ENCODE measurements around the gene ANKRD9.
"Not testable (repeated sequence)": the region's sequence is repeated elsewhere in the genome, so short reads cannot be mapped to it uniquely, and the experiment has no call there.

Gene ANKRD9, protein sequence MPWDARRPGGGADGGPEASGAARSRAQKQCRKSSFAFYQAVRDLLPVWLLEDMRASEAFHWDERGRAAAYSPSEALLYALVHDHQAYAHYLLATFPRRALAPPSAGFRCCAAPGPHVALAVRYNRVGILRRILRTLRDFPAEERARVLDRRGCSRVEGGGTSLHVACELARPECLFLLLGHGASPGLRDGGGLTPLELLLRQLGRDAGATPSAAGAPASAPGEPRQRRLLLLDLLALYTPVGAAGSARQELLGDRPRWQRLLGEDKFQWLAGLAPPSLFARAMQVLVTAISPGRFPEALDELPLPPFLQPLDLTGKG

DNA sequence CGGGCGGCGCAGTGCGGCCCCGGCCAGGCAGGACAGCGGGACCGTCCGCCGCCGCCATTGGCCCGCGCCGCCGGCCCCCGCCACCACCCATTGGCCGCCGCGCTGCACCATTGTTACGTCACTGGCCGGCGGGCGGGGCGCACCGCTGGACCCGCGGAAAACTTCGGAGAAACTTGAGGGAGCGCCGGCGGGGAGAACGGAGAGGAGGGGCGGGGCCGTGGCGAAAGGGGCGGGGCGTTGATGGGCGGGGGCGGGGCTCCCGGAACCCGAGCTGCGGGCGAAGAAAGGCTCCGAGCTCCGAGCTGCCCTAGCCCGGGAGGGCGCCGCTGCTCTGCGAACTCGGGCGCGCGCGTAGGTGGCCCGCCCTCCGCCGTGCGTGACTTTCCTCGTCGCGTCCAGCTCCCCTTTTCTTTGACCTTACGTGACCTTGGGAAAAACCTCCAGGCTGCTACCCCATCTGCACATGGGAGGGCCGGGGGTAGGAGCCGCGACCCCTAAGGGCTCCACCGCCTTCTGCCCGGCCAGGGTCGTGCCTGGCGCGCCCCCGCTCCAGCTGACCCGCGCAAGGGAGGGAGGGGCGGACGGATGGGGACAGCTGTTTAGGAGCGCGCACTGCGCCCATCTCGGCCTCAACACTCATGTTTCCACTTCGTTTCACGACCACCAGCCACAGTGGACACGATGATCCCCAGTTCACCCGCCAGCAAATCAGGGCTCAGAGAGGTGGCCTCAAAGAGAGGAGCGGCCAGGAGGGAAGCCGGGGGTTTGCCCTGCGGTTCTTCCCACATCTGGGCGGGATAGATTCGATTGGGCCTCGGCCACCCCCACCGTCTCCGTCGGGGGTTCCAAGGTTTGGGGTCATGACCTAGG is at the start of gene ANKRD9:
TSS of gene ANKRD9 (minus strand) at position 31 of the 870 bp plus-strand sequence. CDS start 1,887 bp downstream, outside the sequence.
- peak; percentile 78 to 84 for DNase-seq

DNA sequence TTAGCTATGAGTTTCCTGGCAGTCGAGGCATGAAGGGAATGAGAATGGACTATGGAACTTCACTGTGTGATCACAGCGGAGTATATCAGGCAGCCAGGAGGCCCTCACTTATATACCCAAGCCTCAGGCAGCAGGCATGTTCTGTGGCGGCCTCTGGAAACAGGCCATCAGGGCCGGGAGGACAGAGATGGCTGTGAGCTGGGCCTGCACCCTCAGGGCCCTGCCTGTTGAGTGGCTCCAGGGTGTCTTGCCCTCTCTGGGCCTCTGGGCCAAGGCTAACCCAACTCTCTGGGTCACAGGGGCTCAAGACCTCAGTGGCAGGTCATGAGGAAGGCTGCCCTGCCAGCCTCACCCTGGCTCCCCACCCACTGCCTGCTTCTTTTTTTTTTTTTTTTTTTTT is 49.0 kb upstream of the ANKRD9 start:
- DNase-seq = no peak

DNA sequence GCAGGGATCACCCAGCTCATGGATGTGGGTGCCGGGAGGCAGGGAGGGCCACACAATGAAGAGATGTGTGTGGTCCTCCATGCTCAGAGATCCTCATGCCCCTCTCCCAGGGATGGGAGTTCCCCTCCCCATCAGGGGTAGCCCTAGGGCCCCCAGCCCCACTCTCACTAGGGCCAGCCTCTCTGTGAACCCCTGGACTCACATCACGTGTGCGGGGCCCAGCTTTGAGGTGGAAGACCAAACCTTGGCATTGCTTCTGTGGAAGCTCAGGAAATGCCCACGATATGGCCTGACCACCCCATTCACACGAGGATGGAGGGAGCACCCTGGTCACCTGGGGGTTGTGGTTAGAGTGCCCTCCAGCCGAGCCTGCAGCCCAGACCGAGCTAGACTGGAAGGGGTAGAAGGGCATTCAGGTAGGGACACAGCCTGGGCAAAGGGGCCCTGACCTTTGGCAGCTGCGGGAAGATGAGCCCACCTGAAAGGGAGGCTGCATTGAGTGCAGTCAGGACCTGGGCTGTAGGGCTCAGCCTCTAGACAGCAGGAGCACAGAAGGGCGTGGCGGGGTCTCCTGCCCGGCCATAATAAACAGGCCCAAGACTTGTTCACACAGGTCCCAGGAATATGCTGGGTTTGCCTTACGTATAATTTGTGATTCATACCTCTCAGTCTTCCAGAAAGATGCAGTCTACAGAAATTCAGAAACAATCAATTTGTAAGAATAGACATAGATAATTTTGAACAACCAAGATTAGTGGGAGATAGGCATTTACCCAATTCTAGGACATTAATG is 48.1 kb upstream of the ANKRD9 start:
- DNase-seq = no peak

DNA sequence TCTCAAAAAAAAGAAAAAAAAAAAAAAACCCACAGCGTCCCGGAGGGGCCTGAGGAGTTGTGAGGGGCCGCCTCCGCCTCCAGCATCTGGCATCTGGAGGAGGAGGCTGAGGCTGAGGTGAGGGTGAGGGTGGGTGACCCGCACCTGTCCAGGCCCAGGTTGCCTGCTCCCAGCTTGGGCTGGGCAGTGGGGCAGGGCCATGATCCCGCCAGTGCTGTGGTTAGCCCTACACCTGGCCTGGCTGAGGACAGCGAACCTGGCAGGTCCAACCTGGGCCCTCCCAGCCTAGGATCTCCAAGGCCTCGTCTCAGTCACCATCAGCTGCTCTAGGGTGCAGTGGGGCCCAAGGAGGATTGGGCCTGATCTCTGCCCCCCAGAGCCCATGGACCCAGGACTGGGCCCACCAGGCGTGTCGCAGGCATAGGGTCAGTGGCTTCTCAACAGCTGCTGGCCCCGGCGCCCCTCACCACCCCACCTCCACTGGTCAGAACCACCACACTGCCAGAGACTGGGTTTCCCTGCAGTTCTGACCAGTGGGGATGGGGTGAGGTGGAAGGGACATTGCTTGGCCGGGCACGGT is 46.6 kb upstream of the ANKRD9 start:
- DNase-seq = no peak

DNA sequence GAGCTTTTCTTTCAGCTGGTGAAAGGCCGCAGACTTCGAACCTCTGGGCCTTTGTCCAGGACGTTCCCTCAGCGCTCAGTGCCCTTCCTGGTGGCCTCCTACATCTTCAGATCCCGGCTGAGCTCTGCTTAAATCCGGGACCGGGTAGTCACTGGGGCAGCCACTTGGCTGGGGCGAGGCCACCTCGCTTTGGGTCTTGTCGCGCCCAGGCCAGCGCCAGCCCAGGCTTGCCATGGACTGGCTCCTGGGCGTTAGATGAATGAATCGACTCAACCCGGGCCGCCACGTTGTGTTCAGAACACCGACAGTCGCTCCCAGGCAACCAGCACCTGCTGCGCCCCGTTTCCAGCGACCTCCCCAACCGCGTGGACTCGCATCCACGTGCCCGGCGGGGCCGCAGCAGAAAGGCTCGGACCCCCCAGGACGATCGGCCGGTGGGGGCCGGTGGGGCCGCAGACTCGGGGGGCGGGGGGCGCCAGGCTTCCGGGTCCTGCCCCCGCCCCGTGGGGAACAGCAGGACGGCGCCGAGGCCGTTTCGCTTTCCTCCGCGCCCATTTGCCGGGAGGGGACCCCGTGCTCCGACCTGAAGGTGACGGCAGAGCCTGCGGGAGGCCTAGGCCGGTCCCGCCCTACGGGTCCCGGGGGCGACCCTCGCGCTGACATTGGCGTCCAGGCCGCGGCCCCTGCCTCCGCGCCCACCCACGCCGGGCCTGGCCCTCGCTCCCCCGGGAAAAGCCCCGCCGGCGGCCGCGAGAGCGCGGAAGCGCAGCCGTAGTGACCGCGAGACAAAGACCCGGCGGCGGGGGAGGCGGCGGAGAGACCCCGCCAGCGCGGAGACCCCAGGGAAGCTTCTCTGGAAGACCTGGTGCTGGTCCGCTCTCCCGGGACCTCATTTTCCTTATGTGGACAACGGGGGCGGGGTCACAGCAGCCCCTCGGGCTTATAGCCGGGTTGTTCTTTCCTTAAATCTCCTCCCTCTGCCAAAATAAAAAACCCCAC is 45.5 kb upstream of the ANKRD9 start:
- DNase-seq = no peak

DNA sequence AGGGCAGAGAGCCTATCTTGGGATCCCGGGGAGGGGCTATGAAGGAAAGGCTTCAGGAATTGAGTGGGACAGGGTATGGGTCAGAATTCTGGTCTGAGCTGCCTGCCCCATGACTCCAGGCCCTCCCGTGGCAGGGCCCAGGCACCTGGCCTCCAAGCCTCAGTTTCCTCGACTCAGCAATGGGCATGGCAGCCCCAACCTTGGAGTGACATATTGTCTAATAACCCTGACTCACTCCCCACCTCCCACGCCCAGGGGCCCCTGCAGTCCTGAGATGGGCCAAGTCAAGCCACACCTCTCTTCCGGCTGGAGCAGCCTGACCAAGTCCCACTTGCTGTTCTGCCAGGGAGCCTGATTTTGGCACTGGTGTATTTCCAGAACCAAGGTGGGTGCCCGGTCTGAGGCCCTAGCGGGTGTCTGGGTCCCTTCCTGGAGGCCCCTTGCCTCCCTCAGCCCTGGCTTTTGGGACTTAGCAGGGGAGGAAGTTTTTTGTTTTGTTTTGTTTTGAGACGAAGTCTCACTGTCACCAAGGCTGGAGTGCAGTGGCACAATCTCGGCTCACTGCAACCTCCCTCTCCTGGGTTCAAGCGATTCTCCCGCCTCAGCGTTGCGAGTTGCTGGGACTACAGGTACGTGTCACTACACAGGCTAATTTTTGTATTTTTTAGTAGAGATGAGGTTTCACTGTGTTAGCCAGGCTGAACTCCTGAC is 42.6 kb upstream of the ANKRD9 start:
- DNase-seq = no peak

DNA sequence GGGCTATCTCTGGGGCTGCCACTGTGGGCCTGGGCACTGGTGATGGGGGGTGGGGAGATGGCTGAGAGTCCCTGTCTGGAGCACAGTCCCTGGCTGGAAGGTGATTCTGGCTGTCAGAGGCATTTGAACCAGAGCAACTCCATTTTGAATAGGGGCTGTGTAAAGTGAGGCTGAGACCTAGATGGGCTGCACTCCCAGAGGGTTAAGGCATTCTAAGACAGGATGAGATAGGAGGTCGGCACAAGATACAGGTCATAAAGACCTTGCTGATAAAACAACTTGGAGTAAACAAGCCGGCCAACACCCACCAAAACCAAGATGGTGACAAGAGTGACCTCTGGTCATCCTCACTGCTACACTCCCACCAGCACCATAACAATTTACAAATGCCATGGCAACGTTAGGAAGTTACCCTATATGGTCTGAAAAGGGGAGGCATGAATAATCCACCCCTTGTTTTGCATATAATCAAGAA is 41.4 kb upstream of the ANKRD9 start:
- not testable (repeated sequence) for DNase-seq

DNA sequence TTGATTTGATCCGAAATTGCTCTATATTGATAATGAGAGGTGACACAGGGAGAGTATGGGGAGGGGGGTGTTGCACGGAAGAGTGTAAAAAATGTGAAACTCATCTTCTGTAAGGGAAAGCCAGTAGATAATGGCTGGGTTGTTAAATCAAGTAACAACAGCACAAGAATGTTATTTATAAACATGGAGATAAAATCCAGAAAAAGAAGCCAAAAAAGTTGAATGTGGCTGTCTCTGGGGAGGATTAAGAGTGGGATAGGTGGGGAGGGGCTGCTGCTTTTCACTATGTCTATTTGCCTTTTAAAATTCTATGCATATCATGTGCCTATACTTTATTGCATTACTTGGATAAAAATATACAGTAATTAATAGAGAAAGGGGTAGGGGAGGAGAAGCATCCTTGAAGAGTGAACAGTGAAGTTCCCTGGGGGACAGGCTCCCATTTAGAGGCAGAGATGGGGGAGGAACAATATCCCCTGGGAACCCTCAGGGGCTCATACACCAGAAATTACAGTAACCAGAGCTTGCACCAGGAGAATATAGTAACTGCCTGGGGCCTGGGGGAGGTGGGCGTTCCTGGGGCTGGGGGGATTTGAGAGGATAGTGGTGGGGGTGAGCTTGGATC is 39.2 kb upstream of the ANKRD9 start:
- DNase-seq = no peak

DNA sequence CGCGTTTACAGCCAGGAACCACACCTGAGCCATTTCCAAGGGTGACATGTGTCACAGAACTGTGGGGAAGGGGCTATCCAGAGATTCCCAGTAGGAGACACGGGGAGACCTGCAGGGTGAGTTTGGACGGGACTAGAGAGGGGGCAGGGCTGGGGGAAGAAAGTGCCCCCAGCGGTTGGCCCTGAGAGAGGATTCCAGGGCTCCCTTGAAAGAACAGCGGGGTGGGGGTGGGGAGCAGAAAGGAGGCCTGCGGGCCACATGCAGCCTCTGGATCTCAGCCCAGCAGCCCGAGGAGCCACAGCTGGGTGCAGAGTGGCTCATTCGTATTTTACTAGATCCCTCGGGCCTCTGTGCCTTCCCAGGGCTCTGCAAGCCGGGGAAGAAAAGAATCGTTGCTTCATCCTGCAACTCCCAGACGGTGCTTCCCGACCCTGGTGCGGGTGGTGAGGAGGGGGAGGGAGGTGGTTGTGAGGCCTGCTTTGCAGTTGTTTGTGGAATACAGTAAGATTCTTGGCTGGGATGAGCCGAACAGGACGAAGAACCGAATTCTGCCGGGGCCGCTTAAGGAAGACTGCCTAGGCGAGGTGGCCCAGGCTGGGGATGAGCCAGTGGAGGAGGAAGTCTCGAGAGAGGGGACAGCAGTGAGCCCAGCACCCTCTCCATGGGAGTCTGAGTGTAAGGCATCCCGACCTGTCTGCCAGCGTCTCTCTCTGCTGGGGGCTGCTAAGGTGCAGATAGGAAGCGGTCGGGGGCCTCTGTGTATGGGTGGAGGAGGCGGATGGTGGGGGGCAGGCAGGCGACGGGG is 36.1 kb upstream of the ANKRD9 start:
- no peak for DNase-seq

DNA sequence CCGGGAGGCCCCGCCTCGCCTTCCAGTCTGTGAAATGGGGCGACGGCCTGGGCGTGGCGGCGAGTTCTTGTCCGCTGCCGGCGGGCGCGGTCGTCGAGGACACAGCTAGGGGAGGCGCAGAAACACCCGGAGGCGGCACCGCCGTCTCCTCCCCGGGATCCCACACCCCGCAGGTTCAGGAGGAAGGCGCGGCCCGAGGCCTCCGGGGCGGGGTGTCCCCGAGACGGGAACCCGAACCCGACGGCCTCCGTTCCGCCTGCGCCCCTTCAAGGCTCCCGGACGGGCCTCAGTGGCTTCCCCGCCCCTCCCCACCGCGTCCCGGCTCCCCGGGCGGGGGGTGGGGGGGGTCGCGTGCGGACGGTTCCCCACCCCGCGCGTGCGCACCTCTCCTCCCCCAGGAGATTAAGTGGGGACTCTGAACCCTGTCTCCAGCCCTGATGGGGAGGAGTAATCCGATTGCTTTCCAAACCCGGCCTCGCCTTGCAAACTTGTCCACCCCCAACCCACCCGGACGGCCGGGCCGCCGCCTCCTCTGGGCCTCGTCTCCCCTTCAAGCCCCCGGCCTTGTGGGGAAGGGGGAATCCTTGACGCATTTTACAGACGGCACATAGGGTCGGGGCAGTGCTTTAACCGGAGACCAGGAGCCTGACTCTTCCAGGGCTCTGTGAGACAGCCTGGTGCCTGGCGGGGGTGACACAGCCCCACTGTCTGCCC is 35.3 kb upstream of the ANKRD9 start:
- DNase-seq = no peak

DNA sequence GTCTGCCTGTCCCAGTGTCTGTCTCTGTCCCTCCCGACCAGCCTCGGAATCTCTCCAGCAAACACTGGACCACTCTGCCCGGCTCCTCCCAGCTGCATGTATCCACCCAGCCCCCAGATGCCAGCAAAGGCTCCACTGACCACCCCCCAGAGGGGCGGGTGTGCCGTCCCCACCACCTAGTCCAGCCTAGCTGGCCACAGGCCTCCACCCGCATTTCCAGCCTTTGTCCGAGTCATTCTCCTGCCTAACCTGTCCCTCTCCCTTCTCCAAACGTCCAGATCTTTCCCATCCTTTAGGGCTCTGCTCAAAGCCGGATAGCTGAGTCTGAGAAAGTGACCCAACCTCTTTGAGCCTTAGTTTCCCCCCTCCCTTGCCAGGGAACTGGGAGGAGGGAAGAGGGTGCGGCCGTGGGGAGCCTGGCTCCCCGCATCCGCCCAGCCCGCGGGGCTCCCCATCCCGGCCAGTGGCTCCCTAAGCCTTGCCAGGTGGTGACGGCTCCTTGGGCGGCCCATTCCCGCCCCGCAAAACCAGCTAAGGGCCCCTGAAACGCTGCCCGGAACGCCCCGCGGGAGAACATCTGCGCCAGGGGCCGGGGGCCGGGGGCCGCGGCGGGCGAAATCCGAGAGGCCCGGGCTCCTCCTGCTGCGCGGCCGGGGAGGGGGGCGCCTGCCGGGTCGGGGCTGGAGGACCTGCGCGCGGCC is 34.6 kb upstream of the ANKRD9 start:
- DNase-seq = no peak

DNA sequence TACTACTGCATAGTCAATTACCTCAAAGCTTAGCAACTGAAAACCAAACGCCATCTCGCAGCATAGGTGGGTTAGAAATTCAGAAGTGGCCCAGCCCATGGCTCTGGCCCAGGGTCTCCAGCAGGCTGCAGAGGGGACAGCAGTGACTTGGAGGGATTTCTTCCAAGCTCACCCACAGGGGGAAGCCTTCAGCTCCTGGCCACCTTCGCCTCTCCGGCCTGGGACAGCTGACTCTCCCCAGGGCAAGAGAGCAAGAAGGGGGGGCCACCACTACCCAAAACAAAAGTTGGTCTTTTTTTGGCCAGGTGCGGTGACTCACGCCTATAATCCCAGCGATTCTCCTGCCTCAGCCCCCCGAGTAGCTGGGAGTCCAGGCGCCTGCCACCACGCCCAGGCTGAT is 32.2 kb upstream of the ANKRD9 start:
- DNase-seq = no peak

DNA sequence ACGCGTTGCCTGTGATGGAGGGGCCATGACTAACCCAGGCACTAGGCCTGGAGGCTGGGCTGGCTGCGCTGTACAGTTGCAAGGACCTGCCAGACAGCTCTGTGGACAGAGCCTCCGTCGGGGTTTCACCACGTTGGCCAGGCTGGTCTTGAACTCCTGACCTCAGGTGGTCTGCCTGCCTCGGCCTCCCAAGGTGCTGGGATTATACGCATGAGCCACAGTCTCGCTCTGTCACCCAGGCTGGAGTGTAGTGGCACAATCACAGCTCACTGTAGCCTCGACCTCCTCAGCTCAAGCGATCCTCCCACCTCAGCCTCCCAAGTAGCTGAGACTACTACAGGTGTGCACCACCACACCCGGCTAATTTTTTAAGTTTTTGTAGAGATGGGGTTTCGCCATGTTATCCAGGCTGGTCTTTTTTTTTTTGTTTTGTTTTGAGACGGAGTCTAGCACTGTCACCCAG is 31.5 kb upstream of the ANKRD9 start:
- not testable (repeated sequence) for DNase-seq

DNA sequence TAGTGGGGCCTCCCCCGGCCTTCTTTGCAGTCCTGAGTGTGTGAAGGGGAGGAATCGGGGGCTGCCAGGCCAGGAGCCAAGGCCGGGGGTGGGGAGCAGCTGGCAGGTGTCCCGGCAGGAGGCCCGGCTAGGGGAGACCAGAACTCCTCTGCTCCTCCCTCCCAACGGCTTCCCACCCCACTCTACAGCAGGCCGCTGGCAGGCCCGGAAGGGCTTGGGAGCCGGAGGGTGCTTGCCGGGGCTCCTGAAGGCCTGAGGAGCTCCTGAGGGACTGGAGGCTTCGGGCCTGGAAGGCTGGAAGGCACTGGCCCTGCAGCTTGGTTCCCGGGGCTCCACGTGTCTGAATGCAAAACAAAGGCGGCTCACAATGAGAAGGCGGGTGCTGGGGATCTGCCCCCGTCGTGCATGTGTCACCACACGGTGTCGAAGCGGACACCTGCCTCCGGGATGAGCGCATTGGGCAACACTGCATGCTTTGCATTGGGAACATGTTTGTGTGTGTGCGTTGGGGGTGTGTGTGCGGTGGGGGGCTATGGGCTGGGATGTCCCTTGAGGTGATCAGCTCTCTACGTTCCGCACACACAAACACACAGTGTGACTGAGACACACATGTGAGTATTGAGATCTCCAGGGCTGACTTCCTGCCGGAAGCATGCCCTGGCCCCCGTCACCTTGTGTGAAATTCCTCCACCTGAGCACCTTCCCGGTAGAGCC is 30.9 kb upstream of the ANKRD9 start:
- DNase-seq = no peak

DNA sequence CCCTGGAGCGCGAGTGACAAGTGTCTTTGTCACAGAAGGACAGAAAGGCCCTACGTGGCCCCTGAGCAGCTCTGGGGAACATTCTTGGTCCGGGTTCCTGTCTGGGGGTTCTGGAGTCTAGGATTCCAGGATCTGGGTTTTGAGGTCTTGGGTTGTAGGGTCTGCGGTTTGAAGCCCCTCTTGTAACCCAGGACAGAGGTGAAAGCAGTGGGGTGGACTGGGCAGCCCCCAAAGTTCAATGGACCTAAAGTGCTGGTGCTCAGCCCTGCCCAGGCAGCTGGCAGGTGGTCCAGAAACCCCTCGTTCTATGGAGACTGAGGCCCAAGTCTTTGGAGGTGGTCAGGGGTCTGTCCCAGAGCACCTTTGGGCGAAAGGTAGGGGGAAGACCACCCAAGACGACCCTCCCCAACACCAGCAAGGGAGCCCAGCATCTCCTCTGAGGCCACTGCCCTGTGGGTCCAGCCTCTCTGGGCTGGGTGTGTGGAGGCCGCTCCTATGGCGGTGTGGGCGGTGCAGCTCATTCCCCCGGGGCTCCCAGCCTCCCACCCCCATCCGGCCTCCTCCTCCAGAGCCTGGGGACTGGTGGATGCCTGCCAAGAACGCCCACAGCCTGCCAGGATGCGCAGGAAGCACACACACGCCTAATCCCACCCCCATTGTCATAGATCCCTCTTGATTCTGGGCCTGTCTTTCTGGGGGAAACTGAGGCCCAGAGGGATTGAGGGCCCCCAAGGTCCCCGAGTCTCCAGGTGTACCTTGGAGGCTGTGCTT is 30.2 kb upstream of the ANKRD9 start:
- no peak for DNase-seq
